NCI-H526 treated with DMSO at 0.1 percent for 48 hours (cell line): ENCODE results near the gene PYDC1.
"Not testable (repeated sequence)": the region's sequence is repeated elsewhere in the genome, so short reads cannot be mapped to it uniquely, and the experiment has no call there.

Experiments used
- DNase-seq: peaks from one replicate; lab custom pipeline; 2025; lab: John Stamatoyannopoulos, UW

PYDC1 gene

DNA sequence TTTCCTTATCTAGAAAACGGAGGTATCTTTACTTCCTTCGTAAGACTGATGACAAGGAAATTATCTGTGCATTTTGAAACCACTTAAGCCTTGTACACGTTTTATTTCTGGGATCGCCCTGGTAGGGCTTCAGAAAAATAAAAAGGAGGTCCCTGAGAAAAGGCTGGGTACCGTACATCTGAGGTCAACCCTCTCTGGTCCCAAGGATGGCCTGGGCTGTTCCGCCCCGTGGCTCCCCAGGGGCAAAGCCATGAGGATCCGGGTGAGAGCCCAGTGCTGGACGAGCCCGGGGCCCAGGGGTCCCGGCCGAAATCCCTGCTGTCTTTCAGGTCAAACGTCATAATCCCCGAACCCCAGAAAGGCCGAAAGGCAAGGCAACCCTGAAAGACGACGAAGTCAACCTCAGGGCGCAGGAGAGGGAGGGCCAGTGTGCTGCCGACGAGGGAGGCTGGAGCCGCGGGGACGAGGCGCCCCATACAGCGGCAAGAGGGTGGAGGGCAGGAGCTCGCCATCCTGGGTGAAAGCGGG, 37.7 kb downstream of the PYDC1 start:
- DNase-seq: no peak

GRCh38 chr16:31177136-31177535, 39.8 kb downstream of the PYDC1 start:
- no peak for DNase-seq

DNA sequence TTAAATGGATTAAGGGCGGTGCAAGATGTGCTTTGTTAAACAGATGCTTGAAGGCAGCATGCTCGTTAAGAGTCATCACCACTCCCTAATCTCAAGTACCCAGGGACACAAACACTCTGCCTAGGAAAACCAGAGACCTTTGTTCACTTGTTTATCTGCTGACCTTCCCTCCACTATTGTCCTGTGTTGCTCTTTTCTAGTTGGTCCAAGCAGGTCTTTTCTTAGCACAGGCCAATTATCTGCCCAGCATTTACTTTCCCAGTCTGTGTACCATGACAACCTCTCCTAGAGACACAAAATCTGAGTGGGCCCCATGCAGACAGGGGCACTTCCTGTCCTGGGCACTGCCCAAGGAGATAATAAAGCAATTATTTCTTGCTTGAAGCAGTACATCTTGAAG, 46.9 kb downstream of the PYDC1 start:
- not testable (repeated sequence) for DNase-seq

GRCh38 chr16:31168848-31169247, 48.1 kb downstream of the PYDC1 start:
- DNase-seq: no peak

GRCh38 chr16:31167315-31167714, 49.6 kb downstream of the PYDC1 start:
- no peak for DNase-seq
